Kasumi-1 (cell line): Measurements from ENCODE around the gene MCM3AP.

ENCODE experiments used
- DNase-seq, 2 experiments: peaks; one replicate each; lab custom pipeline; 2025; lab: John Stamatoyannopoulos, UW

MCM3AP gene

GRCh38 chr21:46217511-46218196, 67.8 kb downstream of the MCM3AP start:
- DNase-seq, result no peak

- no peak for DNase-seq
Measured at GRCh38 chr21:46216132-46216747, 69.2 kb downstream of the MCM3AP start.

- DNase-seq, result no peak
Measured at GRCh38 chr21:46215436-46216131, 69.8 kb downstream of the MCM3AP start.

- no peak for DNase-seq
Measured at GRCh38 chr21:46214478-46215340, 70.7 kb downstream of the MCM3AP start.

GRCh38 chr21:46213620-46214286, 71.7 kb downstream of the MCM3AP start:
- DNase-seq, result no peak

GRCh38 chr21:46212721-46213484, 72.5 kb downstream of the MCM3AP start:
- DNase-seq, result no peak

GRCh38 chr21:46211786-46212720, 73.4 kb downstream of the MCM3AP start:
- DNase-seq, result no peak

GRCh38 chr21:46211376-46211775, 74.0 kb downstream of the MCM3AP start:
- DNase-seq, result no peak

GRCh38 chr21:46210378-46211136, 74.9 kb downstream of the MCM3AP start:
- no peak for DNase-seq

GRCh38 chr21:46208761-46209721, 76.4 kb downstream of the MCM3AP start:
- no peak for DNase-seq

GRCh38 chr21:46207920-46208591, 77.4 kb downstream of the MCM3AP start:
- no peak for DNase-seq

- no peak for DNase-seq
Measured at GRCh38 chr21:46207006-46207919, 78.1 kb downstream of the MCM3AP start.

- no peak for DNase-seq
Measured at GRCh38 chr21:46206163-46207005, 79.0 kb downstream of the MCM3AP start.

- DNase-seq, result no peak
Measured at GRCh38 chr21:46205766-46206162, 79.6 kb downstream of the MCM3AP start.

GRCh38 chr21:46205166-46205565, 80.2 kb downstream of the MCM3AP start:
- no peak for DNase-seq
